ENCODE measurements around the gene CHST12.

- TF ChIP-seq CTCF (IDR thresholded peaks at IDR 0.05; ENCODE audit: poor library complexity) (no peak), EZH2 (IDR thresholded peaks at IDR 0.05; ENCODE audit: borderline replicate concordance) (no peak), EZH2phosphoT487 (IDR thresholded peaks at IDR 0.05; ENCODE audit: low read depth, severe bottlenecking, unreplicated experiment) (no peak)
Observed at GRCh38 chr7:2431260-2431867, 28.0 kb downstream of the CHST12 start.

Data from hepatocyte (in vitro differentiated cells).